HG03097 (cell line): Measurements from ENCODE around the gene ELOVL6.
"Not testable (repeated sequence)": the region's sequence is repeated elsewhere in the genome, so short reads cannot be mapped to it uniquely, and the experiment has no call there.

Source experiments
- ATAC-seq: cut with Tn5 transposase; IDR thresholded peaks from one replicate; pipeline ENCODE4 v1.9.1; 2021; ENCODE audit not compliant: unreplicated experiment, low FRiP score

The ELOVL6 gene

GRCh38 chr4:110164251-110164650 lies 34.2 kb downstream of the ELOVL6 start:
- ATAC-seq = no peak

GRCh38 chr4:110163327-110164069 lies 34.9 kb downstream of the ELOVL6 start:
- no peak for ATAC-seq

- ATAC-seq = no peak
Measured at GRCh38 chr4:110160618-110161017, 37.8 kb downstream of the ELOVL6 start.

- no peak for ATAC-seq
Measured at GRCh38 chr4:110159541-110159940, 38.9 kb downstream of the ELOVL6 start.

GRCh38 chr4:110157580-110157979 lies 40.8 kb downstream of the ELOVL6 start:
- ATAC-seq = no peak

- ATAC-seq = not testable (repeated sequence)
Measured at GRCh38 chr4:110157166-110157565, 41.2 kb downstream of the ELOVL6 start.

GRCh38 chr4:110156442-110156841 lies 42.0 kb downstream of the ELOVL6 start:
- ATAC-seq = no peak

GRCh38 chr4:110155654-110156053 lies 42.8 kb downstream of the ELOVL6 start:
- ATAC-seq = no peak

- no peak for ATAC-seq
Measured at GRCh38 chr4:110154582-110154981, 43.8 kb downstream of the ELOVL6 start.

GRCh38 chr4:110152386-110152785 lies 46.0 kb downstream of the ELOVL6 start:
- no peak for ATAC-seq

- ATAC-seq = no peak
Measured at GRCh38 chr4:110149089-110149488, 49.3 kb downstream of the ELOVL6 start.

- no peak for ATAC-seq
Measured at GRCh38 chr4:110142461-110142860, 56.0 kb downstream of the ELOVL6 start.

GRCh38 chr4:110139815-110140214 lies 58.6 kb downstream of the ELOVL6 start:
- ATAC-seq = no peak

GRCh38 chr4:110139111-110139510 lies 59.3 kb downstream of the ELOVL6 start:
- ATAC-seq = no peak

- ATAC-seq = no peak
Measured at GRCh38 chr4:110138551-110138950, 59.9 kb downstream of the ELOVL6 start.

GRCh38 chr4:110137829-110138228 lies 60.6 kb downstream of the ELOVL6 start:
- ATAC-seq = no peak

GRCh38 chr4:110135523-110135922 lies 62.9 kb downstream of the ELOVL6 start:
- no peak for ATAC-seq

GRCh38 chr4:110135076-110135475 lies 63.3 kb downstream of the ELOVL6 start:
- no peak for ATAC-seq

- no peak for ATAC-seq
Measured at GRCh38 chr4:110134269-110134869, 64.0 kb downstream of the ELOVL6 start.

GRCh38 chr4:110132816-110133719 lies 65.3 kb downstream of the ELOVL6 start:
- no peak for ATAC-seq

GRCh38 chr4:110131916-110132315 lies 66.5 kb downstream of the ELOVL6 start:
- ATAC-seq = no peak
